Fibroblast of villous mesenchyme (primary cell): Measurements from ENCODE around the gene FOXF1. TPM values are rescaled to one million over a fixed set of nuclear protein-coding genes. Genes with fewer than 3 reads are reported as not detected.
A peak's percentile ranks its signal among the peaks of the same experiment; 100 is the strongest.

Experiments used
- DNase-seq: peaks from one replicate; pipeline ENCODE4 v3.0.0-alpha.2; 2010; ENCODE audit warnings: low read depth
- H3K4me3 ChIP-seq: 2 replicates; pipeline ENCODE4 v1.5.1; 2011; ENCODE audit warnings: low read depth, mild to moderate bottlenecking, low read length
- CTCF ChIP-seq: IDR thresholded peaks from 2 replicates; pipeline ENCODE4 v1.5.1; 2012; ENCODE audit warnings: low read depth, mild to moderate bottlenecking, low read length; ENCODE audit not compliant: insufficient read depth
- total RNA-seq: library from RNA; depleted of rRNA; stranded (reverse); fragments of >200 nt; gene quantifications from 2 replicates; pipeline ENCODE4 v1.2.3, GENCODE V29; 2012

The FOXF1 gene
- total RNA-seq, 1 donor: 5.2 TPM

GRCh38 chr16:86529160-86529559 is 18.8 kb downstream of the FOXF1 start:
- peak; percentile 56 for DNase-seq
- TF ChIP-seq CTCF: no peak
- H3K4me3 ChIP-seq: no peak overlapping the region

- TF ChIP-seq CTCF: no peak
Measured at GRCh38 chr16:86530251-86531190, 20.2 kb downstream of the FOXF1 start.

GRCh38 chr16:86531191-86531545 is 20.8 kb downstream of the FOXF1 start:
- DNase-seq: peak; percentile 43
- TF ChIP-seq CTCF: no peak

More at GRCh38 chr16:86530251-86531190, 20.2 kb downstream of the FOXF1 start:
- no peak overlapping the region for H3K4me3 ChIP-seq
- DNase-seq: no peak

GRCh38 chr16:86531641-86532525 is 21.6 kb downstream of the FOXF1 start:
- no peak for DNase-seq
- no peak for TF ChIP-seq CTCF
- H3K4me3 ChIP-seq: no peak overlapping the region

More at GRCh38 chr16:86531191-86531545, 20.8 kb downstream of the FOXF1 start:
- H3K4me3 ChIP-seq: no peak overlapping the region

- no peak overlapping the region for H3K4me3 ChIP-seq
- TF ChIP-seq CTCF: no peak
- no peak for DNase-seq
Measured at GRCh38 chr16:86532526-86532815, 22.1 kb downstream of the FOXF1 start.

- DNase-seq: no peak
- no peak overlapping the region for H3K4me3 ChIP-seq
- TF ChIP-seq CTCF: no peak
Measured at GRCh38 chr16:86533076-86533475, 22.7 kb downstream of the FOXF1 start.
